Activated CD4-positive, alpha-beta T cell treated with anti-CD3 and anti-CD28 coated beads, Interleukin-2, amount 50 U/mL, for 1 hour (primary cell): Measurements from ENCODE around the gene SP6.
A peak's percentile ranks its signal among the peaks of the same experiment; 100 is the strongest.

ENCODE experiments used
- DNase-seq: peaks from one replicate; pipeline ENCODE4 v3.0.0-alpha.2; 2020

Gene SP6

GRCh38 chr17:47831003-47831933 is 19.7 kb downstream of the SP6 start, which contains the start of the genes LRRC46 and MRPL10:
Gene LRRC46, plus strand, starts transcription at chr17:47831670. Its CDS starts 320 bp downstream, at chr17:47831990.
Gene MRPL10, minus strand, starts transcription at chr17:47831541. Its CDS starts 30 bp downstream, at chr17:47831511.
- peak; percentile 87 for DNase-seq

GRCh38 chr17:47830396-47831002 is 20.5 kb downstream of the SP6 start:
- no peak for DNase-seq

- peak; percentile 25 for DNase-seq
These were observed 21.1 kb downstream of the SP6 start for GRCh38 chr17:47829870-47830269.

- DNase-seq = no peak
These were observed 27.4 kb downstream of the SP6 start for GRCh38 chr17:47823519-47823918.

DNA sequence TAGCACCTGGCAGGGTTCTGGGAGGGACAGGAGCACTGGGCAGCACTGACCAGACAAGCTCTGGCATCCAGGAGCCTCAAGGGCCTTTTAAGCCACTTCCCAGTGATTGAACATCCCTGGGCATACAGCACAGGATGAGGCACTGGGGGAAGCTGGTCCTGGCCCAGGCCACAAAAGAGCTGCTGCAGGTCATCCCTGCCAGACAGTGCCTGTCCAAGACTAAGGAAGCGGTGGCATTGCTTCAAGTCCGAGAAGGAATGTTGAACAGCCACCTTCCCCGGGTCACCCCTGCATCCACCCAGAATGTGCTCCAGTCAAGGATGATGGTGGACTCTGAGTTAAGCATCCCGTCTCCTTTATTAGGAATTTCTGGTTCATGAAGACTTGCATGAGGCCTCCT is 28.2 kb downstream of the SP6 start:
- no peak for DNase-seq

- DNase-seq = peak; percentile 76
These were observed 29.3 kb downstream of the SP6 start, which contains the start of gene OSBPL7 for GRCh38 chr17:47821424-47822391. Gene OSBPL7, minus strand, starts transcription at chr17:47821794. Its CDS starts 1,516 bp downstream, at chr17:47820278.

DNA sequence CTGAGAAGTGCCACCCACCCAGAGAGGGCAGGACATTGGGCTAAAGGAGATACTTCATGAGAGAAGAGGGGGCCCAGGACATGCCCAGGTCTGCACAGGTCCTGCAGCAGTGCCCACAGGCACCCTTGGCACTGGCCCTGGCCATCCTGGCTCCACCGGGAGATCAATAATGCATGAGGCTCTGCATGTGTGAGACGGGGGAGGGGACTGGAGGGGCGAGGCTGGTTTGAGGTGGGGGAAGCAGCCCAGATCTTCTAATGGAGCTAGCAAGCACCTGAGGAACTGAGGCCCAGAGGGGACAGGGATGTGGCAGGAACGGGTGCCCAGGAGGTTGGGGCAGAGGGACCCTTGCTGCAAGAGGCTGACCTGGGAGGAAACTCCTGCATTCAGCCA is 29.9 kb downstream of the SP6 start:
- DNase-seq = no peak

- DNase-seq = no peak
These were observed 30.8 kb downstream of the SP6 start for GRCh38 chr17:47820033-47820789.

GRCh38 chr17:47819475-47819874 is 31.5 kb downstream of the SP6 start:
- DNase-seq = no peak

GRCh38 chr17:47818002-47818695 is 32.8 kb downstream of the SP6 start:
- DNase-seq = no peak

- DNase-seq = no peak
These were observed 34.0 kb downstream of the SP6 start for GRCh38 chr17:47816947-47817346.

- no peak for DNase-seq
These were observed 34.7 kb downstream of the SP6 start for GRCh38 chr17:47816111-47816735.

DNA sequence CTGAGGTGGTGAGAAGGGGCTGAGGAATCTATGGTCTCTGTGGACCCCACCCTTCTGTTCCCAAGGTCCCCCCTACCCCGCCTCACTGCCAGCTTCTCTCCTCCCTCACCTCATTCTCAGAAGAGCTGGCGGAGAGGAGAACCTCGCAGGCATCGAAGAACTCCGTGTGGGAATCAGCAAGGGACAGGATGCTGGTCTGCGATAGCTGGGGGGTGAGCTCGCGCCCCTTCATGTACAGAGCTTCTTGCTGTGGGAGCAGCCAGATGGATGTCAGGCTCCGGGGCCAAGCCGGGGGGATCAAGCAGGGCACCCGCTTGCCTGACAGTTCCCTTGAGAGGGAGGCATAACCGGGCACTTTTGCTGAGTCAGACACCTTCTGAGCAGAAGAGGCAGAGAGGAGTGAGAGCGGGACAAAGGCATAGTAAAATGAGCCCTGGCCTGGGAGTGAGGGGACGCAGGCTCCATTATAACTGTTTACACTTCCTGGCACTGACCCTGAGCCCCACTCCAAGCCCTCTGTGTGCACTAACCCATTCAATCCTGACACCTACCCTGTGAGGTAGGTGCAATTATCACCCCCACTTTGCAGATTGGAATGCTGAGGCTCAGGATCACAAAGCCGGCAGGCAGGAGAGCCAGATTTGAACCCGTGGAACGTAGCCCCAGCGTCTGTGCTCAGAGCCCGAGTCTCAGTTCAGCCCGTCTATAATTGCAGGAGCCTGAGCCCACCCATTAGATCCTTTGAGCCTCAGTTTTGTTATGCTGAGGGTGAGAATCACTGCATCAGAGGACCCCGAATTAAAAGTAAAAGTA is 35.7 kb downstream of the SP6 start:
- no peak for DNase-seq

DNA sequence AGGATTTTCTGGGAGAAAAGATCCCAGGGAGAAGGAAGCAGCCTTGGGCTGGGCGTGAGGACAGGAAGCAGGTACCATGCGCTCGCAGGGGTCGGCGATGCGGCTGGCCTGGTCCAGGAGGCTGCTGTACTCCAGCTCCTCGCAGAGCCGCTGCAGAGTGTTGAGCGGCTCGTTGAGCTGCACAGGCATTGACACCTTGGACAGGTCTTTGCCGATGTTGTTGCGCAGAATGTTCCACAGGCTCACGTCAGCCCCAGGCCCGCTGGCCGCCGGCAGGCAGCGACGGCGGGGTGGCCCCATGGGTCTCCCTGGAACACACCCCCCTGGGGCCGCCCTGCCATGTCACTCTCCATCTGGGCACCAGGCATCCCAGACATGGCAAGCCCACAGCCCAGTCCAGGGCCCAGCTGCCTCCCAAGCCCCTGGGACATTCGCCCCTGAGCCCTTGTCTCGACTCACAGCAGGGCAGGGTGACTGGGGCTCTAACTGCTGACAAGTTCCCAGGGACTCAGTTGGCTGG is 37.4 kb downstream of the SP6 start:
- DNase-seq = no peak

- no peak for DNase-seq
These were observed 37.9 kb downstream of the SP6 start for GRCh38 chr17:47813077-47813476.

DNA sequence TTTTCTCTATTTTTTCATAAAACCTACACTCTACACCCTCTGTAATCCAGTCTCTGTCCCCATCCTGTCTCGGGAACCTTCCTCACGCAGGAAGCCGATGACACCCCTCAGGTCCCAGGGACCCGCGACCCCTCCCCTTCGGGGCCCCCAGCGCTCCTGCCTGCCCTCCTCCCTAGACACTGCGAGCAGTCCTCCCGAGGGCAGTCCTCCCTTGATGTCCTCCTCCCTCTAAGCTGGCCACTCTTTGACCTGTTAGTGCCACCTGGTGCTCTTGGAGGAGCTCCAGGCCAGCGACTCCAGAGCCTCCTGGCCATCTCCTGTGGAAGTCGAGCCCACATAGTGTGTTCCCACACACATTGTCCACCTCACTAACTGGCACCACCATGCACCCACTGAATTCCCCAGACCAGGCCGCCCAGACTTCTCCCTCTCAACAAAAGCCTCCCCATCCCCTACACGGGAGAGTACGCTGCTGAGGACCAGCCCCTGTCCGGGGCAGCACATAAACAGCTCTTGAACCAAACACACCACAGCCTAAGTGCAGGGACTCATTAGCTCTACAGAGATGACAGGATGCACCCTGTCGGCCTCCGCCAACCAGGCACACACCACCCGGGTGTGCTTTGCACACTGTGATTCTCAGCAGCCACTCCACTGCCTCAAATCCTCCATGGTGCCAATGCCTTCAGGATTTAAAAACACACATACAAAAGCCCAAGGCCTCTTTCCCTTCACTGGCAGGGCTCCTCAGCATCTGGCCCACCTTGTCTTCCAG is 38.6 kb downstream of the SP6 start:
- DNase-seq = no peak

GRCh38 chr17:47811709-47812108 is 39.3 kb downstream of the SP6 start:
- DNase-seq = no peak

DNA sequence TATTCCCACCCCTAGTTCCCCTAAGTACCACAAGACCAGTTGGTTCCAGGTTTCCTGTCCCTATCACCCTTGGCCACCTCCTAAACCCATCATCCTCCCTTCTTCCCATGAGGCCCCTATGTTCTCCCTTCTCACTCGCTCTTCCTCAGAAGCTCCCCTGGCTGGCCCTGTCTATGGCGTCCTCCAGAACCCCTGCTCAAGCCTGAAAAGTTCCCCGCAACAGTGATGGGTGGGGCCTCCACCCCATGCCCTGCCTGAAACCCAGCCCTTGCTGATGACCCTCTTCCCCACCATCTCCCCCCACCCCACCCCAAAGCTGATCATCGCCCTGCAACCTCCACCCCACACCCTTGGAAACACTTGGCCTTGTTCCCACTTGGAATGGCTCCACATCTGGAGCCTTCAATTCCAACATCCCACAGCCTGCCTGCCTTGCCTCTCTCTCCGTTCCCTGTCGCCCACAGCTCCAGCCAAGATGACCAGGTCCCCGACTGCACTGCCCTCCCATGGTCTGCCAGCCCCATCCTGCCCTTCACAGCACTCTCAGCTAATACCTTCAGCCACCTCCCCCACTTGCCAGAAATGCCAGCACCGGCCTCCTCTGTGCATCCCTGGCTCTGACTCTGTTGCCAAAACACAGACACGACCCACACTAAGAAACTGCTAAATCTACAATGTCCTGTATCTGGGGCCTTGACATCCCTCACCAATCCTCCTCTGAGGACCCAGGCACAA is 39.9 kb downstream of the SP6 start:
- DNase-seq = no peak
